Neural progenitor cell (in vitro differentiated cells): ENCODE results near the gene UHRF1.

Experiments
- EZH2phosphoT487 ChIP-seq: fragments of 200-600 bp; sonication (generic); IDR thresholded peaks from 2 replicates; pipeline ENCODE4 v1.6.1; 2017; ENCODE audit warnings: antibody characterized with exemption
- TF ChIP-seq, protein P1 (sequence below): fragments of 200-600 bp; sonication (generic); IDR thresholded peaks from 2 replicates; pipeline ENCODE4 v1.5.1; 2017; ENCODE audit warnings: antibody characterized with exemption, mild to moderate bottlenecking

DNA sequence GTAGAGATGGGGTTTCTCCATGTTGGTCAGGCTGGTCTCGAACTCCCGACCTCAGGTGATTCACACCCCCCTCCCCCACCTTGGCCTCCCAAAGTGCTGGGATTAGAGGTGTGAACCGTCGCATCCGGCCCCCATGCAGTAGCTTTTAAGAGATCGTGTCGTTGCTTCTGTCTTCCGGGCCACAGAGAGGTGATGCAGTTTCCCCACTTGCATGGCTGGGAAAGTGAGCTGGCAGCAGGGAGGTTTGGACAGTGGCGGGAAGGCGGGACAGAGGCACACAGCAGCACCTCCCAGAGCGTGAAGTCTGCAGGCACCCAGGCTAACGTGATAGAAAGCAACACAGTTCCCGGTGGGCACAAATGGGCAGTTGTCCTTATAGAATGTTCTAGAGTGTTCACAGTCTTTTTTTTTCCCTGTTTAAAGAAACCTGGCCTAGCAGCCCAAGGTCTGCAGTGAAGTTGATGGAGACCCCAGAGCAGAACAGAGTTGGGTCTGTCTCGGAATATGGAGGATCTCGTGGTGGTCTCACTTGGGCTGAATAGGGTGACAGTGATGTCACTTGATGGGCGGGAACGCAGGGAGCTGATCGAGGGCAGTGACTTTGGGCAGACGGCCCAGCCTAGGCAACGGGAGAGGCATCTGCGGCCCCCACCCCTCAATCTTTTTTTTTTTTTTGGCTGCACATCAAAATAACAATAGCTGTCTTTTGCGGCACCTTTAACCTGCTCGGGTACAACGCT, 4.9 kb downstream of the UHRF1 start:
- TF ChIP-seq, protein P1, sequence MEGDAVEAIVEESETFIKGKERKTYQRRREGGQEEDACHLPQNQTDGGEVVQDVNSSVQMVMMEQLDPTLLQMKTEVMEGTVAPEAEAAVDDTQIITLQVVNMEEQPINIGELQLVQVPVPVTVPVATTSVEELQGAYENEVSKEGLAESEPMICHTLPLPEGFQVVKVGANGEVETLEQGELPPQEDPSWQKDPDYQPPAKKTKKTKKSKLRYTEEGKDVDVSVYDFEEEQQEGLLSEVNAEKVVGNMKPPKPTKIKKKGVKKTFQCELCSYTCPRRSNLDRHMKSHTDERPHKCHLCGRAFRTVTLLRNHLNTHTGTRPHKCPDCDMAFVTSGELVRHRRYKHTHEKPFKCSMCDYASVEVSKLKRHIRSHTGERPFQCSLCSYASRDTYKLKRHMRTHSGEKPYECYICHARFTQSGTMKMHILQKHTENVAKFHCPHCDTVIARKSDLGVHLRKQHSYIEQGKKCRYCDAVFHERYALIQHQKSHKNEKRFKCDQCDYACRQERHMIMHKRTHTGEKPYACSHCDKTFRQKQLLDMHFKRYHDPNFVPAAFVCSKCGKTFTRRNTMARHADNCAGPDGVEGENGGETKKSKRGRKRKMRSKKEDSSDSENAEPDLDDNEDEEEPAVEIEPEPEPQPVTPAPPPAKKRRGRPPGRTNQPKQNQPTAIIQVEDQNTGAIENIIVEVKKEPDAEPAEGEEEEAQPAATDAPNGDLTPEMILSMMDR: no peak
- TF ChIP-seq EZH2phosphoT487: no peak
